GM10248 (cell line): Measurements from ENCODE around the gene LTB4R.

Experiments
- CTCF ChIA-PET: fragments of 300-600 bp; sonication (Branson Sonifier 250); formaldehyde crosslinking; extraction: SDS; loops from one replicate; lab custom pipeline; 2021; ENCODE audit warnings: antibody characterized with exemption; lab: Yijun Ruan, JAX
- POLR2A ChIA-PET: fragments of 350-650 bp; sonication (Branson Sonifier 250); formaldehyde crosslinking; extraction: SDS; loops from one replicate; lab custom pipeline; 2020; ENCODE audit warnings: antibody characterized with exemption; lab: Yijun Ruan, JAX
- DNase-seq: peaks from one replicate; pipeline ENCODE4 v3.0.0; 2012; ENCODE audit errors: extremely low spot score
- CTCF ChIP-seq: IDR thresholded peaks from 2 replicates; pipeline ENCODE4 v1.5.1; 2012; ENCODE audit warnings: mild to moderate bottlenecking, low read depth; ENCODE audit errors: extremely low read depth, missing control alignments, control extremely low read depth

Gene LTB4R

GRCh38 chr14:24314377-24315193 is 3.3 kb downstream of the LTB4R start:
- CTCF ChIA-PET: interaction anchor here (0.8 to 10.4 kb wide), 5 partner anchors 10 to 206 kb away, joined by 3 to 151 read pairs (median 5); partner anchors contain the start of genes CBLN3, DHRS1, KHNYN and NOP9

GRCh38 chr14:24315243-24315806 is 4.0 kb downstream of the LTB4R start:
- CTCF ChIA-PET: interaction anchor here (1.7 to 10.4 kb wide), 4 partner anchors 8 to 207 kb away, joined by 5 to 114 read pairs (median 9); partner anchors contain the start of genes CBLN3, CIDEB and KHNYN
- TF ChIP-seq CTCF: no peak
- DNase-seq: no peak
- POLR2A ChIA-PET: no interaction called here

More at GRCh38 chr14:24314377-24315193, 3.3 kb downstream of the LTB4R start:
- TF ChIP-seq CTCF: no peak
- DNase-seq: no peak
- POLR2A ChIA-PET: no interaction called here

- no peak for TF ChIP-seq CTCF
- CTCF ChIA-PET: interaction anchor here (1.7 kb wide), 2 partner anchors 8 to 116 kb away, joined by 6 to 12 read pairs; partner anchors contain the start of gene CIDEB
- DNase-seq: no peak
- POLR2A ChIA-PET: no interaction called here
Measured at GRCh38 chr14:24315807-24316596, 4.7 kb downstream of the LTB4R start.

- ChIA-PET POLR2A (no interaction called here), CTCF (interaction anchor here (1.7 kb wide), 2 partner anchors 9 to 115 kb away, joined by 6 to 12 read pairs; partner anchors contain the start of gene CIDEB)
- no peak for TF ChIP-seq CTCF
- no peak for DNase-seq
Measured at GRCh38 chr14:24316597-24316950, 5.3 kb downstream of the LTB4R start.

- ChIA-PET CTCF (interaction anchor here (1.0 to 8.8 kb wide), 6 partner anchors 9 to 115 kb away, joined by 4 to 58 read pairs (median 14); partner anchors contain the start of genes ADCY4 and CIDEB), POLR2A (no interaction called here)
- no peak for DNase-seq
- no peak for TF ChIP-seq CTCF
Measured at GRCh38 chr14:24317141-24317928, 6.0 kb downstream of the LTB4R start.
